Hepatocyte (in vitro differentiated cells): ENCODE measurements around the gene CDC45. TPM values are rescaled to one million over a fixed set of nuclear protein-coding genes. Genes with fewer than 3 reads are reported as not detected.

Experiments used
- DNase-seq: peaks from one replicate; pipeline ENCODE4 v3.0.0-alpha.2; 2016; ENCODE audit warnings: low spot score
- H2AFZ ChIP-seq: fragments of 200-600 bp; sonication (generic); 2 replicates; pipeline ENCODE4 v1.6.0; 2016; ENCODE audit warnings: antibody characterized with exemption, mild to moderate bottlenecking
- H3K27ac ChIP-seq: fragments of 200-600 bp; sonication (generic); 2 replicates; pipeline ENCODE4 v1.5.1; 2016; ENCODE audit warnings: mild to moderate bottlenecking
- H3K27me3 ChIP-seq: fragments of 200-600 bp; sonication (generic); 2 replicates; pipeline ENCODE4 v1.6.1; 2016
- H3K36me3 ChIP-seq: fragments of 200-600 bp; sonication (generic); replicated peaks from 2 replicates; pipeline ENCODE4 v1.5.1; 2016; ENCODE audit warnings: low read depth; ENCODE audit not compliant: insufficient read depth
- H3K4me1 ChIP-seq: fragments of 200-600 bp; sonication (generic); 2 replicates; pipeline ENCODE4 v1.5.1; 2016; ENCODE audit warnings: mild to moderate bottlenecking, moderate library complexity; ENCODE audit not compliant: insufficient read depth
- H3K4me2 ChIP-seq: fragments of 200-600 bp; sonication (generic); 2 replicates; pipeline ENCODE4 v1.6.0; 2016
- H3K4me3 ChIP-seq: fragments of 200-600 bp; sonication (generic); 2 replicates; pipeline ENCODE4 v1.5.1; 2016; ENCODE audit warnings: mild to moderate bottlenecking
- H3K79me2 ChIP-seq: fragments of 200-600 bp; sonication (generic); 2 replicates; pipeline ENCODE4 v1.6.0; 2017; ENCODE audit warnings: mild to moderate bottlenecking
- H3K9me2 ChIP-seq: fragments of 200-600 bp; sonication (generic); replicated peaks from 2 replicates; pipeline ENCODE4 v1.6.0; 2017; ENCODE audit warnings: mild to moderate bottlenecking; ENCODE audit not compliant: insufficient read depth
- H3K9me3 ChIP-seq: fragments of 200-600 bp; sonication (generic); 2 replicates; pipeline ENCODE4 v1.5.1; 2016; ENCODE audit warnings: low read depth, mild to moderate bottlenecking
- H4K20me1 ChIP-seq: fragments of 200-600 bp; sonication (generic); 2 replicates; pipeline ENCODE4 v1.6.0; 2016; ENCODE audit warnings: mild to moderate bottlenecking; ENCODE audit not compliant: insufficient read depth, poor library complexity, severe bottlenecking
- EZH2 ChIP-seq: fragments of 200-600 bp; sonication (generic); IDR thresholded peaks from 2 replicates; pipeline ENCODE4 v1.6.1; 2016; ENCODE audit warnings: antibody characterized with exemption, mild to moderate bottlenecking, borderline replicate concordance
- EZH2phosphoT487 ChIP-seq: fragments of 200-600 bp; sonication (generic); IDR thresholded peaks from one replicate; pipeline ENCODE4 v1.6.1; 2018; ENCODE audit warnings: antibody characterized with exemption, mild to moderate bottlenecking, low read depth, moderate library complexity; ENCODE audit not compliant: unreplicated experiment, severe bottlenecking
- WGBS: methylation state at CpG from one replicate; pipeline ENCODE4 v1.1.6; 2016; ENCODE audit warnings: low lambda C conversion rate; ENCODE audit errors: missing lambda C conversion rate; 5-methylcytosine and 5-hydroxymethylcytosine counted together
- polyA plus RNA-seq: library from polyadenylated mRNA; unstranded; fragments of >200 nt; fragmentation: Nextera tagmentation; extraction: Ambion mirVana; gene quantifications from 2 replicates; pipeline ENCODE4 v1.2.1, GENCODE V29; 2016
- total RNA-seq: library from RNA; depleted of rRNA; stranded (reverse); fragments of >200 nt; gene quantifications from 2 replicates; pipeline ENCODE4 v1.2.3, GENCODE V29; 2014
- TF ChIP-seq, protein P1 (sequence below): fragments of 200-600 bp; sonication (generic); IDR thresholded peaks from 2 replicates; pipeline ENCODE4 v1.5.1; 2016; ENCODE audit warnings: antibody characterized with exemption, mild to moderate bottlenecking; ENCODE audit not compliant: poor library complexity

The CDC45 gene
- total and polyA plus RNA-seq, 2 experiments from 2014 or later = 3.5 to 6.5 TPM

DNA sequence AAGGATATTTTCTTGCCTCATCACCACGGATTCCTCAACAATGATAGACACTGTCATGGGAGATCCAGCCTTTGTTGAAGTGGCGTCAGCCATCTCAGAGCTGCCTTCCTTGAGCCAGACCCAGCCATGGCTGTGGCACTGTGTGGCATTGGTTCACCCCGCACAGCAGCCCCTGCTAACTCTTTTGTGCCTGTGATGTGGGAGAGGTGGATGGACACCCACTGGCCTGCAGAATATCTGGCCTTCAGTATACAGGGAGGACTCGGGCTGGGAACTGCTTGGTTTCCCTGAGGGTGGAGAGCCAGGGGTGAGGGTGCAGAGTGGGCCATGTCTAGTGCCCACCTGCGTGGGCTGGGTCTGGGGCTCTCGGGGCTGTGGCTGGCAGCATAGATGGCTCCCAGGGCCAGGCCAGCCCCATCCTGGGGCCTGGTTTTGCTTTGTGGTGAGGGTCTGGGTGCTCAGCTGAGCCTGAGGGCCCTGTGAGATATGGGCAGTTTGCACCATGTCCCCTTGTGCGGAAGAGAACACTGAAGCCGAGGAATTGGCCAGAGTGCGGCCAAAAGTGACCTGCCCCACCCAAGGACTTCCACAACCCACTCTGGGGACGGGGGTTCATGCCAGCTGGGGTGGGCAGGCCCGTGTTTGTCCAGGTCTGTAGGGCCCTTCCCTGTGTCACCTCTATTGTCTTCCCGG, 38.3 kb downstream of the CDC45 start:
- Histone ChIP-seq H3K27me3 (peaks cover 15% of the 10 kb centered on the region), H3K9me3 (no peaks in the 10 kb centered on the region), H3K4me1 (peaks cover under 1% of the 10 kb centered on the region), H3K4me2 (no peak overlapping the region), H4K20me1 (no peaks in the 10 kb centered on the region), H3K36me3 (no peaks in the 10 kb centered on the region), H3K79me2 (no peaks in the 10 kb centered on the region), H3K4me3 (no peak overlapping the region), H3K27ac (no peak overlapping the region), H3K9me2 (no peaks in the 10 kb centered on the region), H2AFZ (no peak overlapping the region)
- WGBS = 95% methylated on average over 11 of the region's 12 CpGs
- TF ChIP-seq EZH2phosphoT487 (no peak), EZH2 (no peak)
- TF ChIP-seq, protein P1, sequence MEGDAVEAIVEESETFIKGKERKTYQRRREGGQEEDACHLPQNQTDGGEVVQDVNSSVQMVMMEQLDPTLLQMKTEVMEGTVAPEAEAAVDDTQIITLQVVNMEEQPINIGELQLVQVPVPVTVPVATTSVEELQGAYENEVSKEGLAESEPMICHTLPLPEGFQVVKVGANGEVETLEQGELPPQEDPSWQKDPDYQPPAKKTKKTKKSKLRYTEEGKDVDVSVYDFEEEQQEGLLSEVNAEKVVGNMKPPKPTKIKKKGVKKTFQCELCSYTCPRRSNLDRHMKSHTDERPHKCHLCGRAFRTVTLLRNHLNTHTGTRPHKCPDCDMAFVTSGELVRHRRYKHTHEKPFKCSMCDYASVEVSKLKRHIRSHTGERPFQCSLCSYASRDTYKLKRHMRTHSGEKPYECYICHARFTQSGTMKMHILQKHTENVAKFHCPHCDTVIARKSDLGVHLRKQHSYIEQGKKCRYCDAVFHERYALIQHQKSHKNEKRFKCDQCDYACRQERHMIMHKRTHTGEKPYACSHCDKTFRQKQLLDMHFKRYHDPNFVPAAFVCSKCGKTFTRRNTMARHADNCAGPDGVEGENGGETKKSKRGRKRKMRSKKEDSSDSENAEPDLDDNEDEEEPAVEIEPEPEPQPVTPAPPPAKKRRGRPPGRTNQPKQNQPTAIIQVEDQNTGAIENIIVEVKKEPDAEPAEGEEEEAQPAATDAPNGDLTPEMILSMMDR = no peak
- no peak for DNase-seq

DNA sequence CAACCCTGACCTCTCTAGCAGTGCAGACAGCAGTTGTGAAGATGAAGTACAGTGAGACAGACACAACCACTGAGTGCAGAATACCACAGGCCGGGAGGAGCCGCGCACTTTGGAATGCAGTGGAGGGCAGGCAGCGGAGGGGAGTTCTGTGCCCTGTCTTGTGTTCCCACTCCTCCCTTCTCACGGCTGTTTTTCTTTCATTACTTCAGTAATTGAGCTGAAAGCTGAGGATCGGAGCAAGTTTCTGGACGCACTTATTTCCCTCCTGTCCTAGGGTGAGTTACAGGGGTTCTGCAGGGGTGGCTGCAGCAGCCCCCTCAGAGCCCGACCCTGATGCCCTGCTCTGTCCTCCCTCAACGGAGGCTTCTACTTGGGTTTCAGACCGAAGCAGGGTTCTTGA, 38.9 kb downstream of the CDC45 start:
- no peaks in the 10 kb centered on the region for H3K9me2 ChIP-seq
- H2AFZ ChIP-seq = no peak overlapping the region
- TF ChIP-seq EZH2phosphoT487 (no peak), EZH2 (no peak)
- TF ChIP-seq, protein P1 = no peak
- H3K9me3 ChIP-seq = no peaks in the 10 kb centered on the region
- H3K79me2 ChIP-seq = no peaks in the 10 kb centered on the region
- H3K4me3 ChIP-seq = no peak overlapping the region
- no peaks in the 10 kb centered on the region for H4K20me1 ChIP-seq
- no peak for DNase-seq
- no peak overlapping the region for H3K27ac ChIP-seq
- 91% methylated on average over 10 of the region's 10 CpGs for WGBS
- H3K36me3 ChIP-seq = no peaks in the 10 kb centered on the region
- H3K27me3 ChIP-seq = peaks cover 21% of the 10 kb centered on the region
- peaks cover 6% of the 10 kb centered on the region for H3K4me1 ChIP-seq
- H3K4me2 ChIP-seq = no peak overlapping the region

DNA sequence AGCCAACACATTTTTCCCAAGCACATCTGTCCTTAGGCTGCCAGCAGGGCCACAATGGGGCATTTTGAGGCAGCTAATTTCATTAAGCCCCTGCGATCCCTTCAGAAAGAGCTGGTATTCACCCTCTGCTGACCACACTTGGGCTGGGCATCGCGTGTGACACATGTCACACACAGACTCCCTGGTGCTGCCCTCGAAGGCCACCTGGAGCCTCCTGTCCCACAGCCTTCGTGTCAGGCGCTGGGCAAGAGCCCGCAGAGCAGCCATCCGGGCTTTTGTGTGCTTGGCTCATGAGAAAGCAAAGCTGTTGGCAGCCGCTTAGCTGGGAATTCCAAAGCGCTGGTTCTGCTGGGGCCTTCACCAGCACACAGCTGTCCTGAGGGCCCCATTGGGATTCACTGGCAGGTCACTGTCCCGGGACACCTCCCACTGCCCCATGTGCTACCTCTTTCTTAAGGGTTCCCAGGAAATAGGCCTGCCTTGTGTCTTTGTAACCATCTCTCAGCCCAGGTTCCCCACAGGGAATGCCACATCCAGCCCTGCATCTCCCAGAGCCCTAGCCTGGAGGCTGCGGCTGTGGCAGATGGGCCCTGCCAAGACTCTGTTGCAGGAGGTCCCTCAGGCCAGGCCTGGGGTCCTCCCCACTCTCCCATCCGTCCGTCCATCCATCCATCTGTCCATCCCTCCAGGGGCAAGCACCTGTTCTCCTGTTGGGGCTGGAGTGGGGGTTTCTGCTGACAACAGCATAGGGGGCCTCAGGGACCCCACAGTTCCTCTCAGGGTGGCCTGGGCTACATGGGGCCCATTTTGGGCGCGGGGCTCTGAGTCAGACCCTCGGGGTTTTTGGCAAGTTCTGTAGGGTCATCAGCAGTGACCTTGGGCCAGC, 39.6 kb downstream of the CDC45 start:
- Histone ChIP-seq H3K79me2 (no peaks in the 10 kb centered on the region), H2AFZ (no peak overlapping the region), H3K4me2 (no peak overlapping the region), H3K36me3 (no peaks in the 10 kb centered on the region), H4K20me1 (no peaks in the 10 kb centered on the region), H3K9me2 (no peaks in the 10 kb centered on the region), H3K27ac (no peak overlapping the region), H3K27me3 (peaks cover 27% of the 10 kb centered on the region), H3K4me3 (no peak overlapping the region), H3K9me3 (no peaks in the 10 kb centered on the region), H3K4me1 (peaks cover 12% of the 10 kb centered on the region)
- WGBS = 97% methylated on average over 17 of the region's 17 CpGs
- TF ChIP-seq, protein P1 = no peak
- TF ChIP-seq EZH2phosphoT487 (no peak), EZH2 (no peak)
- DNase-seq = no peak
